Ovary (tissue), 9 donors: Measurements from ENCODE around the gene SGCD. TPM values are rescaled to one million over a fixed set of nuclear protein-coding genes. Genes with fewer than 3 reads are reported as not detected.

Experiments used
- DNase-seq, 5 donors: peaks; one replicate each; pipeline ENCODE4 v3.0.0-alpha.2; 2019 to 2020
- H3K27ac ChIP-seq, 2 donors: fragments of 200-600 bp; one replicate each; pipeline versions ENCODE4 v1.5.1 to v1.8.0; 2019 to 2022
- H3K27me3 ChIP-seq: fragments of 200-600 bp; one replicate; pipeline ENCODE4 v1.8.0; 2022
- H3K36me3 ChIP-seq: fragments of 200-600 bp; sonication (generic); one replicate; pipeline ENCODE4 v1.5.1; 2019
- H3K4me1 ChIP-seq: one replicate; pipeline ENCODE4 v1.8.1; 2013; ENCODE audit warnings: mild to moderate bottlenecking, moderate library complexity; ENCODE audit not compliant: insufficient read depth
- H3K4me3 ChIP-seq: fragments of 200-600 bp; sonication (generic); one replicate; pipeline ENCODE4 v1.5.1; 2017
- H3K9me3 ChIP-seq, 2 donors: fragments of 200-600 bp in 1 of 2; sonication (generic) in 1 of 2; one replicate each; pipeline versions ENCODE4 v1.5.1 to v1.8.1; 2013 to 2019; ENCODE audit warnings: mild to moderate bottlenecking in 1 of 2, moderate library complexity in 1 of 2
- EP300 ChIP-seq: sonication (generic); formaldehyde crosslinking; IDR thresholded peaks from one replicate; pipeline ENCODE4 v1.6.1; 2017; ENCODE audit warnings: antibody characterized with exemption
- POLR2A ChIP-seq: fragments of 450-650 bp; IDR thresholded peaks from one replicate; pipeline ENCODE4 v1.6.1; 2017; ENCODE audit warnings: antibody characterized with exemption, mild to moderate bottlenecking, moderate library complexity
- WGBS, 3 donors: extraction: QIAGEN DNeasy Blood & Tissue Kit in 1 of 3; methylation state at CpG; one replicate each; pipeline versions ENCODE4 v1.1.5 to v1.1.7; 2013 to 2017; 5-methylcytosine and 5-hydroxymethylcytosine counted together
- intact Hi-C, 4 donors: fragments of 100-400 bp; cut with DNase I; formaldehyde crosslinking; loops; one replicate each; pipeline versions ENCODE4 v1.11.0 to v1.15.1; 2022 to 2023
- polyA plus RNA-seq, 2 donors: library from polyadenylated mRNA; stranded (reverse); fragments of 200-250 nt in 1 of 2; fragments of 350-450 nt in 1 of 2; fragmentation: Illumina TruSeq in 1 of 2; extraction: RNeasy Lipid Tissue Mini Kit (QIAGEN cat#74804) in 1 of 2; gene quantifications; one replicate each; pipeline ENCODE4 v1.2.3, GENCODE V29; 2013 to 2014
- total RNA-seq, 7 donors: library from RNA; depleted of rRNA in 2 of 7; stranded (reverse); fragments of >200 nt in 2 of 7; fragmentation: NEBNext Ultra II Directional in 3 of 7; extraction: Animal tissue kit (Norgen Biotek cat#: 25700) in 3 of 7; gene quantifications; one replicate each; pipeline versions ENCODE4 v1.1.0 to v1.2.4, GENCODE V29; 2016 to 2023
- TF ChIP-seq, protein P1 (sequence below), 3 donors: fragments of 450-650 bp in 2 of 3; fragments of 200-600 bp in 1 of 3; IDR thresholded peaks; one replicate each; pipeline versions ENCODE4 v1.5.1 to v1.8.0; 2016 to 2022; ENCODE audit warnings: antibody characterized with exemption in 3 of 3, mild to moderate bottlenecking in 1 of 3
- donor health status: DM: no; HTN: no; CAD: no; lungs with moderate emphysema.
- donor health status: DM: no; HTN: no; CAD: no.
- donor health status: Bipolar disorder and iron deficiency.
- donor health status: DM: yes; HTN: yes; CAD: no.
- donor health status: DM: no; HTN: no; CAD: no.
- donor health status: DM: yes; HTN: yes; CAD: no.

SGCD gene
- total and polyA plus RNA-seq, 9 donors, result 3.7 to 24.0 (median 12.9) TPM

DNA sequence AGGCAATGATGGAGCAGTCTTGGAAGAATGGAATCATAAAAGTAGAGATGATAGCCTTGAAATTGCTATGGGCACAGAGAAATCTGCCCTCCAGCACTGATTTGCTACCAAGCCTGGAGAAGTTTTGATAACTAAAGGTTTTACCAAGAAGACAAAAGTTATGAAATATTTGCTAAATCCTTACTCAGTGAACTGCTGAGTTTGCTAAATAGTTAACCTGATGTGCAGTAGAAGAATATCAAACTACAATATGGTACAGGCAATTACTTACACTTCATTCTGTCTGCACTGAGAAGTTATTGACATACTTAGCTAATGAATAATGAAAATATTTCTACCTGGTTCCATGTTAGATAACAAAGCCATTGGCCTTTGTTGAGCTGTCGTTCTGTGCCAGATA, 124.5 kb downstream of the SGCD start:
- no peak overlapping the region for H3K4me3 ChIP-seq
- no peak overlapping the region for H3K27ac ChIP-seq
- intact Hi-C loops, result no loop called here
- no peaks in the 10 kb centered on the region for H3K27me3 ChIP-seq
- H3K9me3 ChIP-seq, result no peaks in the 10 kb centered on the region
- TF ChIP-seq POLR2A (no peak), EP300 (no peak)
- TF ChIP-seq, protein P1, sequence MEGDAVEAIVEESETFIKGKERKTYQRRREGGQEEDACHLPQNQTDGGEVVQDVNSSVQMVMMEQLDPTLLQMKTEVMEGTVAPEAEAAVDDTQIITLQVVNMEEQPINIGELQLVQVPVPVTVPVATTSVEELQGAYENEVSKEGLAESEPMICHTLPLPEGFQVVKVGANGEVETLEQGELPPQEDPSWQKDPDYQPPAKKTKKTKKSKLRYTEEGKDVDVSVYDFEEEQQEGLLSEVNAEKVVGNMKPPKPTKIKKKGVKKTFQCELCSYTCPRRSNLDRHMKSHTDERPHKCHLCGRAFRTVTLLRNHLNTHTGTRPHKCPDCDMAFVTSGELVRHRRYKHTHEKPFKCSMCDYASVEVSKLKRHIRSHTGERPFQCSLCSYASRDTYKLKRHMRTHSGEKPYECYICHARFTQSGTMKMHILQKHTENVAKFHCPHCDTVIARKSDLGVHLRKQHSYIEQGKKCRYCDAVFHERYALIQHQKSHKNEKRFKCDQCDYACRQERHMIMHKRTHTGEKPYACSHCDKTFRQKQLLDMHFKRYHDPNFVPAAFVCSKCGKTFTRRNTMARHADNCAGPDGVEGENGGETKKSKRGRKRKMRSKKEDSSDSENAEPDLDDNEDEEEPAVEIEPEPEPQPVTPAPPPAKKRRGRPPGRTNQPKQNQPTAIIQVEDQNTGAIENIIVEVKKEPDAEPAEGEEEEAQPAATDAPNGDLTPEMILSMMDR (IDR thresholded peaks at IDR 0.05), result no peak
- H3K36me3 ChIP-seq, result no peaks in the 10 kb centered on the region
- H3K4me1 ChIP-seq, result peaks cover 1% of the 10 kb centered on the region
- no peak for DNase-seq
- 81 to 94% (median 84%) methylated on average over 1 of the region's 1 CpG for WGBS, 3 donors

DNA sequence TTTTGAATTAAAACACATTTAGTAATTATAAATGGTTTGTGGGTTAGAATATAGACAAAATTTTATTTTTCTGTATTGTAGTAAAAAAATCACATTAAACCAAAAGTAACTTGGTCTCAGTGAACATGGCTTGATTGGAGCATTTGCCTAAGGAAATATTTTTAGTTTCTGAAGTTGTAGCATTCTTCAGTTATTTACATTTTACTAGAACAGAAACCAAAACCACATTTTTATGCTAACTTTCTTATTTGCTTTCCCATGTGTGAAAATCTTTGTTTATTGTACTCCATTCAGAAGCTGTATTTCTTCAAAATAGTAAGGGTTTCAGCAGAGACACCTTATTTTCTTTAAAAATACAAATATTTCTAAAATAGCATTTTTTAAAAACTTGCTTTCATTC, 129.9 kb downstream of the SGCD start:
- H3K36me3 ChIP-seq, result no peaks in the 10 kb centered on the region

DNA sequence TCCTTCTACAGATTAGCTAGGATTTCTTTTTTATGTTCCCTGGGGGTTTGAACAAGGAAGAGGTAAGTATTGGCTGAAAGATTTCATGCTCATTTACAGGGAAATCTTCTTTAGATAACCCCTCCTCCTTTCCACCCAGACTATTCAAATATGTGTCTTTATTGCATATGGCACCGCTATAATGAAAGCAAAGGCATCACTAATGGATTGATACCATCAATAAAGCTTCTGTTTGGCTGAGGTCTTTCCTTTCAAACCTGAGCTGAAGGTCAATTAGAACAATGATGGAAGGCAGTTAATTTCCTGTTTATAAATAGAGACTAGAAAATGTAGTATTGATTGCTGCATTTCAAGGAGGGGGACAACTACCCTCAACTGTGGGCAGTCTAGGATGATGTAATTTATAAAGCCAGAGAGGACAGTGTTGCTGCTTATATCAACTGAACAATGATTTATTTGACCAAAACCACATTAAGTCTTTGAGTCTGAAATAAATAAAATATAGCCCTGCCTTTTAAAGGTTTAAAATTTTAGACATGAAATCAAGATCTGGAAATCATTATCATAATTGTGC, 132.9 kb downstream of the SGCD start:
- TF ChIP-seq EP300 (no peak), POLR2A (no peak)
- TF ChIP-seq, protein P1 (IDR thresholded peaks at IDR 0.05), result no peak
- Histone ChIP-seq H3K4me3 (no peak overlapping the region), H3K36me3 (no peaks in the 10 kb centered on the region), H3K4me1 (peaks cover 3% of the 10 kb centered on the region), H3K27me3 (no peaks in the 10 kb centered on the region), H3K27ac (no peak overlapping the region), H3K9me3 (no peaks in the 10 kb centered on the region)
- 91 to 96% (median 93%) methylated on average over 1 of the region's 1 CpG for WGBS, 3 donors
- DNase-seq, result no peak
- intact Hi-C loops, result no loop called here

More for the DNA sequence above, 129.9 kb downstream of the SGCD start:
- Histone ChIP-seq H3K27me3 (no peaks in the 10 kb centered on the region), H3K9me3 (no peaks in the 10 kb centered on the region), H3K4me1 (peaks cover 3% of the 10 kb centered on the region), H3K4me3 (no peak overlapping the region), H3K27ac (no peak overlapping the region)
- no peak for DNase-seq
- intact Hi-C loops, result no loop called here
- TF ChIP-seq EP300 (no peak), POLR2A (no peak)
- TF ChIP-seq, protein P1 (IDR thresholded peaks at IDR 0.05), result no peak

- no peaks in the 10 kb centered on the region for H3K9me3 ChIP-seq
- no peaks in the 10 kb centered on the region for H3K36me3 ChIP-seq
- H3K4me3 ChIP-seq, result no peak overlapping the region
- H3K27ac ChIP-seq, result no peak overlapping the region
- intact Hi-C loops, result no loop called here
- no peak for DNase-seq
- no peaks in the 10 kb centered on the region for H3K27me3 ChIP-seq
- TF ChIP-seq, protein P1 (IDR thresholded peaks at IDR 0.05), result no peak
- no peak for TF ChIP-seq EP300
- TF ChIP-seq POLR2A, result no peak
- H3K4me1 ChIP-seq, result peaks cover 3% of the 10 kb centered on the region
Observed at GRCh38 chr5:156460471-156460870, 133.5 kb downstream of the SGCD start.
